ENCODE data around the gene BRI3. TPM values are rescaled to one million over a fixed set of nuclear protein-coding genes. Genes with fewer than 3 reads are reported as not detected.
A peak's percentile ranks its signal among the peaks of the same experiment; 100 is the strongest.

Gene BRI3
- total RNA-seq, 1 donor from 2014 or later = 151 TPM

DNA sequence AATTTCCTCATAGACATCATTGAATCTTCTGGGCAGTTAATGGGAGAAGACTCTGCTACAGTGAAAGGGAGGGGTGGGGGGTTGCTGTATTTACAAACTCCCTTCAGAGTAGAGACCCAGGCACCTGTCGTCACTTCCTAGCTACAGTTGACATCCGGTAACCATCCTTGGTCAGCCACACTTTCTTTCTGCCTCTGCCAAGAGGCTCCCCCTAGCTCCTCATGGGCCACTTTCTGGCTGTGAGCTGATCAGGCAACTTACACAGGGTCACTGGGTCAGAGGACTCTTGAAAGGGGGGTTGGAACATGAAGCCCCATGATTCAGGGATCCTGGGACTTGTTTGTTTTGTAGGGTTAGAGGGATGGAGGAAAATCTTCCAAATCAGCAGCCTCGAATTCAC lies 30.7 kb upstream of the BRI3 start:
- no peaks in the 10 kb centered on the region for H3K9me3 Mint-ChIP-seq
- H3K36me3 Mint-ChIP-seq = no peaks in the 10 kb centered on the region
- DNase-seq (ENCODE audit: extremely low spot score, unreplicated experiment) = no peak
- H3K27me3 Mint-ChIP-seq = no peaks in the 10 kb centered on the region
- H3K4me3 Mint-ChIP-seq = peak overlapping the region; percentile 94
- TF ChIP-seq, protein P1, sequence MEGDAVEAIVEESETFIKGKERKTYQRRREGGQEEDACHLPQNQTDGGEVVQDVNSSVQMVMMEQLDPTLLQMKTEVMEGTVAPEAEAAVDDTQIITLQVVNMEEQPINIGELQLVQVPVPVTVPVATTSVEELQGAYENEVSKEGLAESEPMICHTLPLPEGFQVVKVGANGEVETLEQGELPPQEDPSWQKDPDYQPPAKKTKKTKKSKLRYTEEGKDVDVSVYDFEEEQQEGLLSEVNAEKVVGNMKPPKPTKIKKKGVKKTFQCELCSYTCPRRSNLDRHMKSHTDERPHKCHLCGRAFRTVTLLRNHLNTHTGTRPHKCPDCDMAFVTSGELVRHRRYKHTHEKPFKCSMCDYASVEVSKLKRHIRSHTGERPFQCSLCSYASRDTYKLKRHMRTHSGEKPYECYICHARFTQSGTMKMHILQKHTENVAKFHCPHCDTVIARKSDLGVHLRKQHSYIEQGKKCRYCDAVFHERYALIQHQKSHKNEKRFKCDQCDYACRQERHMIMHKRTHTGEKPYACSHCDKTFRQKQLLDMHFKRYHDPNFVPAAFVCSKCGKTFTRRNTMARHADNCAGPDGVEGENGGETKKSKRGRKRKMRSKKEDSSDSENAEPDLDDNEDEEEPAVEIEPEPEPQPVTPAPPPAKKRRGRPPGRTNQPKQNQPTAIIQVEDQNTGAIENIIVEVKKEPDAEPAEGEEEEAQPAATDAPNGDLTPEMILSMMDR (conservative IDR thresholded peaks at IDR 0.05) = no peak
- peak overlapping the region; percentile 95 for H3K27ac Mint-ChIP-seq
- H3K4me1 Mint-ChIP-seq (ENCODE audit: unreplicated experiment) = peaks cover 13% of the 10 kb centered on the region

DNA sequence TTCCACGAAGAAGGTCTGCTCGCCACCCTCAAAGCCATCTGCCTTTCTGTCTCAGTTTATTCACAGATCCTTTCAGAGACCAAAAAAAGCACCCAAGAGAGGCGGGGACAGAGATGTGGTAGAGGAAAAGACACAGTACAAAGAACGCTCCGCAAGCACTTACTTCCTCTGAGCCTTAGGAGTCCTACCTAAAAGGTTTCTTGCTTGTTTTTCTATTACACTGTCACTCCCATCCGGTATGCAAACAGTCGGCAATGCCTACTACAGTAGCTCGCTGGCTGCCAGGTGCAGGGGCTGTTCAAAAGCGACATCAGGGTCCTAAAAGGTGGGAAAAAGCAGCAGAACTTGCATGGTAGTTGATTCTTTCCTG lies 30.3 kb upstream of the BRI3 start:
- Mint-ChIP-seq H3K4me1 (ENCODE audit: unreplicated experiment) (peaks cover 13% of the 10 kb centered on the region), H3K27me3 (no peaks in the 10 kb centered on the region), H3K36me3 (no peaks in the 10 kb centered on the region), H3K4me3 (peak overlapping the region; percentile 94), H3K9me3 (no peaks in the 10 kb centered on the region), H3K27ac (peak overlapping the region; percentile 95)
- no peak for DNase-seq (ENCODE audit: extremely low spot score, unreplicated experiment)
- TF ChIP-seq, protein P1 (conservative IDR thresholded peaks at IDR 0.05) = no peak

DNA sequence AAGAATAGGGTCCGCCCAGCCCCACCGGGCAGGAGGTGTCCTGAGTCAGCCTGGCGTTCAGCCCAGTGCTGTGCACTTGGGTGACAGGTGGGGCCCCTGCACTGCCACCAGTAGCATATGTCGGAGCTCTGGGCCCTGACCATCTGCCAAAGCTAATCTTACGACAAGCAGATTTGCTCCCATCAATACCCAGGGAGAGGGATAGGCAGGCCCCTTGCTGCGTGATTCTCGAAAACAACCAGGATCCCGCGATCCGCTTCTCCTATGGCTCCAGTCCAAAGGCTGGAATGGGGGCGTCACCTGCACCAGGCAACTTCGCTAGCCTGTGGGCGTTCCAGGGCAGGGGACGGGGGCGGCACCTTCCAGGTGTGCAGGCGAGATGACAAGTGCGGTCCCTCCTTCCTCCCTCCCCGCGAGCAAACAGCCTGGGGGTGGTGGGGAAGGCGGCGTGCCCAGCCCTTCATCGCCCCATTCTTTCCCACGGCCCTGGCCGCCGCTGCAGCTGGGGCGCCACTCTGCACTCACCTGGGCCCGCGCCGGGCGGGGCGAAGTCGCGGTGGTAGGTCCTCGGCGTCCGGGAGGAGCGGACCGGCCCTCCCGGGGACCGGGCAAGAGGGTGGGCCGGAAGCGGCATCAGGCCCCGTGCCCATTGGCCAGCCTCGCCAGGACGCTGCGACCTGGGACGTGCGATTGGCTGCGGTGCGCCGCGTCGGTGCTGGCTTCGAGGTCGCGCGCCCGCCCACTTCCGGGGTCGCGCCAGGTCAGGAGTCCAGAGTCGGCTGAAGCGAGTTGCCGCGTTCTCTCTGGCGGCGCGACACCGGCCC lies 29.7 kb upstream of the BRI3 start, which contains the start of gene TECPR1:
TSS of gene TECPR1 (minus strand) at position 632 of the 824 bp plus-strand sequence. CDS start 6,086 bp downstream, outside the sequence.
- H3K9me3 Mint-ChIP-seq = no peaks in the 10 kb centered on the region
- peak; percentile 89 for DNase-seq (ENCODE audit: extremely low spot score, unreplicated experiment)
- no peaks in the 10 kb centered on the region for H3K27me3 Mint-ChIP-seq
- peaks cover 2% of the 10 kb centered on the region for H3K36me3 Mint-ChIP-seq
- H3K4me1 Mint-ChIP-seq (ENCODE audit: unreplicated experiment) = peaks cover 13% of the 10 kb centered on the region
- H3K27ac Mint-ChIP-seq = peak within 1 kb of the TSS; percentile 95
- TF ChIP-seq, protein P1 (conservative IDR thresholded peaks at IDR 0.05) = no peak
- H3K4me3 Mint-ChIP-seq = peak within 1 kb of the TSS; percentile 94

- H3K9me3 Mint-ChIP-seq = no peaks in the 10 kb centered on the region
- peak overlapping the region; percentile 94 for H3K4me3 Mint-ChIP-seq
- TF ChIP-seq, protein P1 (conservative IDR thresholded peaks at IDR 0.05) = no peak
- peak overlapping the region; percentile 95 for H3K27ac Mint-ChIP-seq
- peaks cover 4% of the 10 kb centered on the region for H3K36me3 Mint-ChIP-seq
- H3K27me3 Mint-ChIP-seq = no peaks in the 10 kb centered on the region
- peaks cover 13% of the 10 kb centered on the region for H3K4me1 Mint-ChIP-seq (ENCODE audit: unreplicated experiment)
- no peak for DNase-seq (ENCODE audit: extremely low spot score, unreplicated experiment)
Measured at GRCh38 chr7:98252425-98253054, 28.9 kb upstream of the BRI3 start.

DNA sequence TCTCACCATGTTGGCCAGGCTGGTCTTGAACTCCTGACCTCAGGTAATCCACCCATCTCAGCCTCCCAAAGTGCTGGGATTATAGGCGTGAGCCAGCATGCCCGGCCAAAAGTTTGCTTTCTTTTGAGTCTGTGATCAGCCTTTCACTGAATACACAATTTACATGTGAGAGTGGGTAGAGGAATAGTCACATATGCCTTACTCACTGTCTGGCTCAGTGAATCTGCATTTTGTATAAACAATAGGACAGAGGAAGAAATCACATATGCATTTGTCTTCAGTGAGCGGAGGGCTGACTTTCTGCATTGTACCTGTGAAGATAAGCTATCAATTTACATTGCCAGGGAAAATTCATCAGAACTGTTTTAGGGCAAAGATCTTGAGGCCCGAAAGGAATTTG lies 27.0 kb upstream of the BRI3 start:
- peaks cover 4% of the 10 kb centered on the region for H3K36me3 Mint-ChIP-seq
- no peaks in the 10 kb centered on the region for H3K27me3 Mint-ChIP-seq
- peak overlapping the region; percentile 39 for H3K27ac Mint-ChIP-seq
- no peaks in the 10 kb centered on the region for H3K9me3 Mint-ChIP-seq
- no peak overlapping the region for H3K4me3 Mint-ChIP-seq
- DNase-seq (ENCODE audit: extremely low spot score, unreplicated experiment) = no peak
- peaks cover 10% of the 10 kb centered on the region for H3K4me1 Mint-ChIP-seq (ENCODE audit: unreplicated experiment)
- TF ChIP-seq, protein P1 (conservative IDR thresholded peaks at IDR 0.05) = no peak

All from type B pancreatic cell (in vitro differentiated cells).